Stimulated activated CD8-positive, alpha-beta memory T cell treated with anti-CD3 and anti-CD28 coated beads, Interleukin-12 subunit alpha, Interleukin-12 subunit beta, amount 100 ng/mL, for 24 hours (primary cell): ENCODE results near the gene CDHR1.

Experiments
- DNase-seq: peaks from one replicate; pipeline ENCODE4 v3.0.0-alpha.2; 2020; ENCODE audit errors: extremely low read depth

CDHR1 gene

DNA sequence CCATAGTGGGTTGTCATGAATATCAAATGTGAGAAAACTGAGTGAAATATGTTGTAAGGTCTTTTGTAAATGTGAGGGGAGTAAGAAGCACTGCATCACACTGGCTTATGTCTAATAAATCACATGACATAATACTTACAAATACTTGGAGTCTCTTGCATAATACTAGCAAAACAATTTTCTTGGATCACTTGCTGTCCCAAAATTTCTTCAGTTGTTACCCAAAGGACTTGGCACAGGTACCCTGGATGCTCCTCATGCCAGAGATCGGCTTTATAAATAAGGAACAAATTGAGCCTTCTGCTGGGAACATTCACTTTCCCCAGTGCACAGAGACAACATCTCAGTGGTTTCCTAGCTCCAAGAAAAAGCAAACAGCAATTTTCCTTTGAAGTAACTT is 36.0 kb downstream of the CDHR1 start:
- no peak for DNase-seq

GRCh38 chr10:84232376-84232775 is 38.0 kb downstream of the CDHR1 start:
- DNase-seq, result no peak

- DNase-seq, result no peak
Observed at GRCh38 chr10:84233940-84234339, 39.6 kb downstream of the CDHR1 start.

GRCh38 chr10:84234479-84234878 is 40.1 kb downstream of the CDHR1 start:
- DNase-seq, result no peak

DNA sequence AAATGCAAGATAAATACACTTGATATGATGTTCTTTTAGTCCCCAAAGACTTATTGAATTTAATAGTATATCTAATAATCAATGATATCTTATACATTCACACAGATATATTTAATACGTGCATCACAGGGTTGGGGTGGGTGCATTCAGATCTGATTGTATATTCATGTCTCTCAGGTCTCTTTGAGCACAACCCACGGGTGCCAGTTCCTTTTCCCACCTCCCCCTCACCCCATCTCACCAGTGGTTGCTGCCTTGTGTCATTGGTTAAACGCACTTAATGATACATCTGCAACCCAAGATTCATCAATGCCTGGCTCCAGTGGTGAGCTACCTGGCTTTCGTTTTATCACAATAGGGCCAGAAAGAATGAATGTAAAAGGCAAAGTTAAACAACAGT is 40.8 kb downstream of the CDHR1 start:
- DNase-seq, result no peak

DNA sequence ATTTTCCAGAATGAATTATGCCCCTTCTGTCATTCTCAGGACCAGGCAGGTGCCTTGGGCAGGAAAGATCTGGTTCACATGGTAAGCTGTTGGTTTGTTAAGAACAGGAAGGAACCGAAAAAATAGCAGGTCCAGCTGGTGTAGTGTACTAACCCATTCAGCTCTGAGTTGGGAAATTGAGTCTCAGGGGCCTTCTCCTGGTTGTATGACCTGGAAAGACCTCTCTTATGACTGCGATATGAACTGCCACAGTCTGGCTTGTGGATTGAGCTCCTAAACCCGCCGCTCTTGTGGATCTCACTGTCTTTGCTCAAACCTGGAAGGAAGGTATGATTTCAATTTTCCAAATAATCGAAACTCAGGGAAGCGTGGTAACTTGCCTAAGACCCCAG is 42.5 kb downstream of the CDHR1 start:
- DNase-seq, result no peak

DNA sequence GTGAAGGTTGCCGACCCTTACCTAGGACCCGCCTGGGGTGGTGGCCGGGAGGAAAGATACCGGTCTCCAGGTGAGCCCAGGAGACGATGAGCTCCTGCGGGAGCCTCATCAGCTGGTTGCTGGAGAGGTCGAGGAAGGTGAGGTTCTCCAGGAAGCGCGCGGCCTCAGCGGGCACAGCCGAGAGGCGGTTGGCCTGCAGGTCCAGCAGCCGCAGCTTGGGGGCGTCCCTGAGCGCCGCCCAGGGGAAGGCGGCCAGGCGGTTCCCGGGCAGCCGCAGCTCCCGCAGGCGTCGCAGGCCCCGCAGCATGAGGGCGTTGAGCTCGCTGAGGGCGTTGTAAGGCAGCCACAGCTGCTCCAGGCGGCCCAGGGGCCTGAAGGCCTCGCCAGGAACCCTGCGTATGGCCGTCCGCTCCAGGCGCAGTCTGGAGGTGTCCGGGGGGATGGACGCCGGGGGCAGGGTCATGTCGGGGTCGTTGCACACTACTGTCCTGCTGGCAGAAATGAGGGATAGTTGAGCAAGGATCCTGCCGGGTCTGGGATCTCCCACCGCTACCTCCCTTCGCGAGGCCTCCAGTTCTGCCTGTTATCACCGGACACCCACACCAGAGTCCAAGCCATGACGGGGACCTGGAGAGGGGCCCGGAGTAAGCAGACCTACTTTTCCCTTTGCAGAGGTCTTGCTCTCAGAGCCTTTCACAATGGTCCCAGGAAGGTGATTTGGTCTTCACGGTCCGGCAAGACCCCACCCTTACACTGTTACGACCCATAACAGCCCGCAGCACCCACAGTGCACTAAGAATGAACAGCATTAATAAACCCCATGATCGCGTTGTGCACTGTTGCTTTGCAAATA is 43.1 kb downstream of the CDHR1 start:
- DNase-seq, result no peak

DNA sequence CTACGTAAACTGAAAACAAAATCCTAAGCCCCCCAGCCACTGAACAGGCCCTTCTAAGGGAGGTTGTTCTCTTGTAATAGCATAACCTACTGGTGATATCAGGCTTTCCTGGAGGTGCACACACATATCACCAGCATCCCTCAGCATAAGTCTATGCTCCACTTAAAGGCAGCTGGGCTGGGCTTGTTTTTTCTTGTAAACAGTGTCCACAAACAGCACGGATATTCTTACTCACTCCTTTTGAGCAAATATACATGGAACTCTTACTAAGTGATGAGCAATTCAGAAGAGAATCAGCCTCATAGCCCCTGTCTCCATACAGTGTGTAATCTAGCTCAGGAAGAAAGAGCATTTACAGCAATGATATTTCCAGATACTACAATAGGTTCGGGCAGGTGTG is 44.6 kb downstream of the CDHR1 start:
- DNase-seq, result no peak

DNA sequence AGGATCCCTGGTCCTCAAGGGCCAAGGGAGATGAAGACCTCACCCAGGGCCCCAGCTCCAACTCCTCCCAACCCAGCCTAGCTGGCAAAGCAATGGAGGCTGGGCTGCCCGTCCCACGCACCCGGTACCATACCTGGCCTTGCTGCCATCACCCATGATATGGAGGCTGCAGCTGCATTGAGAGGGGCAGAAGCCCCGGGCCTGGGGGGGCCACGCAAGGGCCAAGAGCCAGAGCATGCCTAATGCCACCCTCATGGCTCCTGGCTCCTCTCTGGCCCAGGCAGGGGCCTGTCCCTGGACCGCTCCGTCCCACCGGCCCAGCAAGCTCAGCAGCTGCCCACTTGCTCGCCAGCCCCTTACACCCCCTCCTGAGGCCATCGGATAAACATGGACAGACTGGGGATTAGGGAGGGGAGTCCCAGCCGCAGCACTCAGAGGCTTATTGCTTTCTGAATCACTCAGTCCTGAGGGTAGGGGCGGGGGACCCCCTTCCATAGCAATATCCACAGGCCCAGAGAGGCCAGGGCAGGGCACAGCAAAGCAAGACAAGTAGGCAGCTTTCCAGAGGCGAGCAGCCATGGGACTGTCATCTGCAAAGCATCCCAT is 47.0 kb downstream of the CDHR1 start, which contains the start of gene LRIT1:
Gene LRIT1 (minus strand): TSS at position 362 of the 606 bp plus-strand sequence. CDS start 107 bp downstream, at position 255.
- DNase-seq, result no peak

DNA sequence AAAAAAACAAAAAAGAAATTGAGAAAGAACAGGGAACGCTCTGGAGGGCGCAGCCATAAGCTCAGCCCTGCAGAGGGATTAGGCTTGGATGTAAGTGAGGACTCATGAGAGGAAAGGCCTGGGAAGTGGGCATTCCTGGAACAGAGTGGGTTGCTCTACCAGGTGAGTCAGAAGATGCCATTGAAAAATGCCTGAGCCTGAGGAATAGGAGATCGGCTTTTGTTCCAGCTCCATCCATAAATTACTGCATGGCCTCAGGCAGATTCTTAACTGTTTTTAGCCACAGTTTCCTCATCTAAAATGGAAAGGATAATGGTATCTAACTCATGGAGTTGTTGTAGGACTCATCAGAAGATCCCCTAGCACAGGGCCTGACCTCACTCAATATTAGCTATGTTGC is 49.4 kb downstream of the CDHR1 start:
- DNase-seq, result no peak

DNA sequence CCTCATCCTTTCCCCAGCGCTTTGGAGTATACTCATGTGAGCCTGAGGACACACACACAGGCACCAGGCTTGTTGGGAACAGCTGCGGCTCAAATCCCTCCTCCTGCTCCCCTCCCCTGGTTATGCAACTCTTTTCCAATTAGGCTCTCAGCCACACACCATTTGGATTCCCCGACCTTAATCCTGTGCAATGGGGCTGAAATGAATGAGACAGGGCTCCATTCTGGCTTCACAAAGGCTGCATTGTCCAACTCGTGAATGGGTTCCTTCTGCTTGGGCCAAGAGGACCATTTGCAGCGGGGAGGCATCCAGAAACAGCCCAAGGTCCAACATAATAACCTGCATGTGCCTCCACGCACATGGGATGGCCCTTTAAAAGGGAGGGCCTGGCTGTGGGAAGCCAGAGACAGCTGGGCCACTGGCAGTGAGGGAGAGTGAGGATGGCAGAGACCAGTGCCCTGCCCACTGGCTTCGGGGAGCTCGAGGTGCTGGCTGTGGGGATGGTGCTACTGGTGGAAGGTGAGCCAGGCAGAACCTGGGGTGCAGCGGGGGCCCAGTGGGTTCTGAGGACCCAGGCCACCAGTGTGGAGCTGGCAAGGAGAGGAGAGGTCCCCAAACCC is 50.4 kb downstream of the CDHR1 start, which contains the start of gene RGR:
Gene RGR (plus strand): TSS at position 403 of the 620 bp plus-strand sequence. CDS start 38 bp downstream, at position 441.
- no peak for DNase-seq

- DNase-seq, result no peak
Observed at GRCh38 chr10:84247496-84247895, 53.2 kb downstream of the CDHR1 start.

DNA sequence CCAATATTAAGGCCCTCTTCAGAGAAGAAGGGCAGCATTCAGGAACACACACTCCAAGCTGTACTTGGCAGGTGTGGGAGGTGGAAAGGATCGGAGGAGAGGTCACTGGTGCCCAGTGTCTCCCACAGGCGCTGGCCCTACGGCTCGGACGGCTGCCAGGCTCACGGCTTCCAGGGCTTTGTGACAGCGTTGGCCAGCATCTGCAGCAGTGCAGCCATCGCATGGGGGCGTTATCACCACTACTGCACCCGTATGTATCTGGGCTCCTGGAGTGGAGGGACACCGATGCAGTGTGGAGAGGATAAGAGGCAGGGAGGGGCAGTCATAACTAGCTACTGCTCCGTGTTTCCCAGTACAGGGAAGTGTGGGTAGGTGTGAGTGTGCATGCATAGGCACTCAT is 54.5 kb downstream of the CDHR1 start:
- DNase-seq, result no peak

- no peak for DNase-seq
Observed at GRCh38 chr10:84254552-84255478, 60.5 kb downstream of the CDHR1 start.

DNA sequence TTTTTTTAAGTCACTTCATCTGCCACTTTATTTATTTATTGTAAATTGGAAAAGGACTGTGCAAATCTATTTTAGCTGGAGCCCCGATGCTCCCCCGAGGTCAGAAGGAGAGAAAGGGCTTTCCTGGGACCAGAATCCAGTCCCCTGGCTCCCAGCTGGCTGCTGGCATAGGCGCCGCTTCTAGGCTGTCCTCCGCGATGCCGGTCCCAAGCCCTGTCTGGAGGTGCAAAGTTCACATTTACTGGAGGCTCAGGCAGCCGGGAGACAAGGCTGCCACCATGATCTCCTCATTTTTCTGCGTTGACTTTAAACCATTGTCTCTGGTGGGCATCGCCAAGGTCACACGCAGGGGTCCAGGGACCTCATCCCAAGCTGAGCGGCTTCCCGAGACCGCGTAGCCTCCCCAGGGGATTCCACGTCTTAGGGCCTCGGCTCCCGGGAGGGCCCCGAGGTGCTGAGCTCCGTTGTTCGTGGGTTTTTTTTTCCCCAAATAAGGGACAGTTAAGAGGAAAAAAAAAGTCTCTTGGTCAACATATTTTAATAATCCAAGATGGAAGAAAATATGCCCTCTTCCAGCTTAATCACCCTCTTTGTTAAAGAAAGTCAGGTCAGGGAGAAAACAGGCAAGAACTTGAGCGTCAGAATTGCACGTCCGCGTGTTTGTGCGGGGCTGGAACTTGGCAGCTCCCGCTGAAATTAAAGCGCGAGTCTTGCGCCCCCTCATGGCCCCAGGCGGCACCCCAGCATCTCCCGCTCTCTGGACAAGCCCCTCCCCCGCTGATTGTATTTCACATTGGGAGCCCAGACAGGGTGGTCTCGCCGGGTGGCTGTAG is 62.4 kb downstream of the CDHR1 start:
- DNase-seq, result no peak

- no peak for DNase-seq
Observed at GRCh38 chr10:84257343-84258020, 63.1 kb downstream of the CDHR1 start.

DNA sequence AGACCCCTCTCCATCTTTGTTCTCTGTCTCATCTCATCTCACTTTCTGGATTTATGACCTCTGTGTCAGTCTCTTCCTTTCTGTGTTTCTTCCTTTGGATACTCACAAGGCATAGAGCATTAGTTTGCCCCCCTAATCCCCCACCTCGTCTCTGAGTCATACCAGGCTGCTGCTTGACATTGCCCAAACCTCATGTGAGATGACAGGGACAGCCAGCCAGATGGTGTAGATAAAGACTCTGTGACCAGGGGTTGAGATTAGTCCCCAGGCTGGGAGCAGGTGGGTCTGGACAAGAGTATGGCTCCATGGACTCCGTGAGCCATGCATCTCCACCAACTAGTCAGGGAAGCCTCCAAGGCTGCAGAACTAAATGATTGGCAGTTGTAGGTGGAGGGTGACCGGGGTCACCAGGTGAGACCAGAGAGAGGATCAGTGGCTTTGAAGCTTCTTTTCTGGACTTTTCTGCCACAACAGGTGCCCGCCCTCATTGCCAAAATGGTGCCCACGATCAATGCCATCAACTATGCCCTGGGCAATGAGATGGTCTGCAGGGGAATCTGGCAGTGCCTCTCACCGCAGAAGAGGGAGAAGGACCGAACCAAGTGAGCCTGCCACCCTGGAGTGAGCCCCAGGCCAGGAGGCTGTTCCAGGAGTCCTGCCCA is 63.8 kb downstream of the CDHR1 start:
- no peak for DNase-seq

- DNase-seq, result no peak
Observed at GRCh38 chr10:84261236-84261915, 67.0 kb downstream of the CDHR1 start.
